OCI-LY7 (cell line): ENCODE results near the gene DESI1. TPM values are rescaled to one million over a fixed set of nuclear protein-coding genes. Genes with fewer than 3 reads are reported as not detected.
"Not testable (repeated sequence)": the region's sequence is repeated elsewhere in the genome, so short reads cannot be mapped to it uniquely, and the experiment has no call there.

Experiments
- BruUV-seq: library from RNA; stranded (reverse); fragments of 400-500 nt; replicated peaks from 2 replicates; lab custom pipeline; 2021; lab: Mats Ljungman, UMichigan
- CTCF ChIA-PET: fragments of 300-600 bp; sonication (Branson Sonifier 250); formaldehyde crosslinking; loops from one replicate; lab custom pipeline; 2022; ENCODE audit warnings: antibody characterized with exemption; ENCODE audit not compliant: unreplicated experiment; lab: Charles Lee
- POLR2A ChIA-PET: fragments of 300-600 bp; sonication (Branson Sonifier 250); formaldehyde crosslinking; loops from one replicate; lab custom pipeline; 2022; ENCODE audit warnings: antibody characterized with exemption; lab: Charles Lee
- DNase-seq: peaks from one replicate; pipeline ENCODE4 v3.0.0-alpha.2; 2015; ENCODE audit warnings: low spot score
- H2AFZ ChIP-seq: fragments of 200-600 bp; sonication (generic), shearing (Covaris generic); 2 replicates; pipeline ENCODE4 v1.6.1; 2014; ENCODE audit warnings: mild to moderate bottlenecking, antibody characterized with exemption, low read length, moderate library complexity
- H3K27ac ChIP-seq: fragments of 200-600 bp; sonication (generic); 2 replicates; pipeline ENCODE4 v1.5.1; 2014; ENCODE audit warnings: mixed run types, low read depth, mild to moderate bottlenecking, moderate library complexity, low read length, inconsistent platforms; ENCODE audit not compliant: poor library complexity, severe bottlenecking
- H3K36me3 ChIP-seq: fragments of 200-600 bp; sonication (generic); 2 replicates; pipeline ENCODE4 v1.6.1; 2014; ENCODE audit warnings: mild to moderate bottlenecking, antibody characterized with exemption, low read length, moderate library complexity, mixed read lengths; ENCODE audit not compliant: insufficient read depth
- H3K4me1 ChIP-seq: fragments of 200-600 bp; sonication (generic); 2 replicates; pipeline ENCODE4 v1.5.1; 2014; ENCODE audit warnings: mild to moderate bottlenecking, low read length; ENCODE audit not compliant: insufficient read depth, poor library complexity, severe bottlenecking
- H3K4me2 ChIP-seq: fragments of 200-600 bp; sonication (generic); 2 replicates; pipeline ENCODE4 v1.6.1; 2014; ENCODE audit warnings: mild to moderate bottlenecking, low read length
- H3K4me3 ChIP-seq: fragments of 200-600 bp; sonication (generic); 2 replicates; pipeline ENCODE4 v1.5.1; 2014; ENCODE audit warnings: mild to moderate bottlenecking, low read depth, low read length; ENCODE audit not compliant: poor library complexity, severe bottlenecking
- H3K79me2 ChIP-seq: fragments of 200-600 bp; sonication (generic); 2 replicates; pipeline ENCODE4 v1.6.1; 2016; ENCODE audit warnings: low read depth, mild to moderate bottlenecking, low read length, moderate library complexity, mixed read lengths; ENCODE audit not compliant: insufficient read depth
- H3K9me2 ChIP-seq: fragments of 200-600 bp; sonication (generic); 2 replicates; pipeline ENCODE4 v1.6.1; 2016; ENCODE audit warnings: mild to moderate bottlenecking, low read length, mixed read lengths; ENCODE audit not compliant: insufficient read depth
- H3K9me3 ChIP-seq: fragments of 200-600 bp; sonication (generic); 2 replicates; pipeline ENCODE4 v1.6.1; 2014; ENCODE audit warnings: mild to moderate bottlenecking, mixed run types, low read length, mixed read lengths
- H4K20me1 ChIP-seq: fragments of 200-600 bp; sonication (generic); 2 replicates; pipeline ENCODE4 v1.6.1; 2014; ENCODE audit warnings: mild to moderate bottlenecking, antibody characterized with exemption, low read length, moderate library complexity, mixed read lengths; ENCODE audit not compliant: insufficient read depth
- EZH2phosphoT487 ChIP-seq: fragments of 200-600 bp; sonication (generic); IDR thresholded peaks from 2 replicates; pipeline ENCODE4 v1.6.1; 2018; ENCODE audit warnings: low read depth, borderline replicate concordance, mild to moderate bottlenecking, mixed run types, antibody characterized with exemption, low read length, moderate library complexity, mixed read lengths
- intact Hi-C: fragments of 100-400 bp; cut with micrococcal nuclease; formaldehyde crosslinking; loops from one replicate; pipeline ENCODE4 v1.10.0; 2022; ENCODE audit not compliant: unreplicated experiment
- total RNA-seq, 2 experiments: library from RNA; depleted of rRNA in 1 of 2; stranded (reverse); fragments of >200 nt in 1 of 2; shearing (Covaris generic) in 1 of 2; gene quantifications; 2 replicates each; pipeline ENCODE4 v1.2.3, GENCODE V29; 2014 to 2022
- TF ChIP-seq, protein P1 (sequence below): fragments of 200-600 bp; sonication (generic); conservative IDR thresholded peaks from 2 replicates; pipeline ENCODE4 v1.5.1; 2014; ENCODE audit warnings: mild to moderate bottlenecking, antibody characterized with exemption, low read length, moderate library complexity, mixed read lengths

The DESI1 gene
- total RNA-seq, 2 experiments from 2014 or later = 39.0 to 65.0 TPM

DNA sequence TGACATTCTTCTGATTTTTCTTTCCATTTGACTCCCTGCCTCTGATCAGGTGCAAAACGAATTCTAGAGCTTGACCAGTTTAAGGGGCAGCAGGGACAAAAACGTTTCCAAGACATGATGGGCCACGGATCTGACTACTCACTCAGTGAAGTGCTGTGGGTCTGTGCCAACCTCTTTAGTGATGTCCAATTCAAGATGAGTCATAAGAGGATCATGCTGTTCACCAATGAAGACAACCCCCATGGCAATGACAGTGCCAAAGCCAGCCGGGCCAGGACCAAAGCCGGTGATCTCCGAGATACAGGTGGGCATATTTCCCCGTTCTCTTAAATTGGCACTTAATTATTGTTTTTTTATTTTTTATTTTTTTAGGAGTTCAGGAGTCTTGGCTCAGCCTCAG, 15.6 kb upstream of the DESI1 start:
- BruUV-seq = no TSS peak
- H4K20me1 ChIP-seq = no peaks in the 10 kb centered on the region; the same call in 1 of the 2 replicates
- H3K36me3 ChIP-seq = peaks cover 98% of the 10 kb centered on the region
- no peak overlapping the region for H3K27ac ChIP-seq
- H3K4me3 ChIP-seq = no peak overlapping the region
- TF ChIP-seq EZH2phosphoT487 = no peak
- TF ChIP-seq, protein P1, sequence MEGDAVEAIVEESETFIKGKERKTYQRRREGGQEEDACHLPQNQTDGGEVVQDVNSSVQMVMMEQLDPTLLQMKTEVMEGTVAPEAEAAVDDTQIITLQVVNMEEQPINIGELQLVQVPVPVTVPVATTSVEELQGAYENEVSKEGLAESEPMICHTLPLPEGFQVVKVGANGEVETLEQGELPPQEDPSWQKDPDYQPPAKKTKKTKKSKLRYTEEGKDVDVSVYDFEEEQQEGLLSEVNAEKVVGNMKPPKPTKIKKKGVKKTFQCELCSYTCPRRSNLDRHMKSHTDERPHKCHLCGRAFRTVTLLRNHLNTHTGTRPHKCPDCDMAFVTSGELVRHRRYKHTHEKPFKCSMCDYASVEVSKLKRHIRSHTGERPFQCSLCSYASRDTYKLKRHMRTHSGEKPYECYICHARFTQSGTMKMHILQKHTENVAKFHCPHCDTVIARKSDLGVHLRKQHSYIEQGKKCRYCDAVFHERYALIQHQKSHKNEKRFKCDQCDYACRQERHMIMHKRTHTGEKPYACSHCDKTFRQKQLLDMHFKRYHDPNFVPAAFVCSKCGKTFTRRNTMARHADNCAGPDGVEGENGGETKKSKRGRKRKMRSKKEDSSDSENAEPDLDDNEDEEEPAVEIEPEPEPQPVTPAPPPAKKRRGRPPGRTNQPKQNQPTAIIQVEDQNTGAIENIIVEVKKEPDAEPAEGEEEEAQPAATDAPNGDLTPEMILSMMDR = no peak
- H3K4me2 ChIP-seq = no peak overlapping the region
- peaks cover 31% of the 10 kb centered on the region; the same call in 1 of the 2 replicates for H3K79me2 ChIP-seq
- no peaks in the 10 kb centered on the region for H3K9me3 ChIP-seq
- POLR2A ChIA-PET = no interaction called here
- CTCF ChIA-PET = no interaction called here
- no peak for DNase-seq
- intact Hi-C loops = no loop called here
- H2AFZ ChIP-seq = no peak overlapping the region
- no peaks in the 10 kb centered on the region for H3K4me1 ChIP-seq
- no peaks in the 10 kb centered on the region for H3K9me2 ChIP-seq

DNA sequence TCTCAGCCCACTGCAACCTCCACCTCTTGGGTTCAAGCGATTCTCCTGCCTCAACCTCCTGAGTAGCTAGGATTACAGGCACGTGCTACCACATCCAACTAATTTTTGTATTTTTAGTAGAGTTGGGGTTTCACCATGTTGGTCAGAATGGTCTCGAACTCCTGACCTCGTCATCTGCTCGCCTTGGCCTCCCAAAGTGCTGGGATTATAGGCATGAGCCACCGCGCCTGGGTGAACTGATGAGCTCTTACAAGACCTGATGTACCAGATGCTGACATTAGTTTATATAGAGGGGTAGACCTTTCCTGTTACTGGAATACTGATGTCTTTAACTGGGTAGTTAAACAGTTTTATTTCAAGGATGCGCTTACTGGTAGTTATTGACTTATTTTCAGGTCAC, 13.8 kb upstream of the DESI1 start:
- intact Hi-C loops, BruUV-seq, H3K4me1 ChIP-seq, H3K27ac ChIP-seq, DNase-seq, CTCF ChIA-PET, H2AFZ ChIP-seq, H3K9me3 ChIP-seq, H4K20me1 ChIP-seq, H3K4me3 ChIP-seq, H3K4me2 ChIP-seq, H3K9me2 ChIP-seq: not testable (repeated sequence)
- Histone ChIP-seq H3K36me3 (peaks cover 95% of the 10 kb centered on the region), H3K79me2 (peaks cover 23% of the 10 kb centered on the region; the same call in 1 of the 2 replicates)
- POLR2A ChIA-PET = interaction anchor here (0.7 to 1.1 kb wide), 2 partner anchors 13 to 26 kb away, joined by 3 to 5 read pairs; no protein-coding TSS in a partner anchor

DNA sequence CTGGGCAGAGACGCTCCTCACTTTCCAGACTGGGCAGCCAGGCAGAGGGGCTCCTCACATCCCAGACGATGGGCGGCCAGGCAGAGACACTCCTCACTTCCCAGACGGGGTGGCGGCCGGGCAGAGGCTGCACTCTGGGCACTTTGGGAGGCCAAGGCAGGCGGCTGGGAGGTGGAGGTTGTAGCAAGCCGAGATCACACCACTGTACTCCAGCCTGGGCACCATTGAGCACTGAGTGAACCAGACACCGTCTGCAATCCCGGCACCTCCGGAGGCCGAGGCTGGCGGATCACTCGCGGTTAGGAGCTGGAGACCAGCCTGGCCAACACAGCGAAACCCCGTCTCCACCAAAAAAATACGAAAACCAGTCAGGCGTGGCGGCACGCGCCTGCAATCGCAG, 10.8 kb upstream of the DESI1 start:
- H3K27ac ChIP-seq, H3K4me1 ChIP-seq, H3K4me3 ChIP-seq, POLR2A ChIA-PET, CTCF ChIA-PET, H3K9me2 ChIP-seq, intact Hi-C loops, H2AFZ ChIP-seq, H3K9me3 ChIP-seq, H4K20me1 ChIP-seq, DNase-seq, H3K4me2 ChIP-seq, BruUV-seq: not testable (repeated sequence)
- peaks cover 47% of the 10 kb centered on the region for H3K79me2 ChIP-seq
- H3K36me3 ChIP-seq = peaks cover 95% of the 10 kb centered on the region

DNA sequence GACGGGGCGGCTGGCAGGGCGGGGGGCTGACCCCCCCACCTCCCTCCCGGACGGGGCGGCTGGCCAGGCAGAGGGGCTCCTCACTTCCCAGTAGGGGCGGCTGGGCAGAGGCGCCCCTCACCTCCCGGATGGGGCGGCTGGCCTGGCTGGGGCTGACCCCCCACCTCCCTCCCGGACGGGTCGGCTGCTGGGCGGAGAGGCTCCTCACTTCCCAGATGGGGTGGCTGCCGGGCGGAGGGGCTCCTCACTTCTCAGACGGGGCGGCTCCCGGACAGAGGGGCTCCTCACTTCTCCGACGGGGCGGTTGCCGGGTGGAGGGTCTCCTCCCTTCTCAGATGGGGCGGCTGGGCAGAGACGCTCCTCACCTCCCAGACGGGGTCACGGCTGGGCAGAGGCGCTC, 10.3 kb upstream of the DESI1 start:
- intact Hi-C loops, H3K27ac ChIP-seq, BruUV-seq, H3K4me3 ChIP-seq, H3K9me2 ChIP-seq, DNase-seq, H4K20me1 ChIP-seq, POLR2A ChIA-PET, H3K4me2 ChIP-seq, H3K4me1 ChIP-seq, H3K9me3 ChIP-seq, H2AFZ ChIP-seq, CTCF ChIA-PET: not testable (repeated sequence)
- Histone ChIP-seq H3K79me2 (peaks cover 51% of the 10 kb centered on the region), H3K36me3 (peaks cover 95% of the 10 kb centered on the region)
